Epithelial cell of proximal tubule (primary cell): Measurements from ENCODE around the gene COL9A3. TPM values are rescaled to one million over a fixed set of nuclear protein-coding genes. Genes with fewer than 3 reads are reported as not detected.
"Not testable (repeated sequence)": the region's sequence is repeated elsewhere in the genome, so short reads cannot be mapped to it uniquely, and the experiment has no call there.

Experiments used
- DNase-seq: peaks from one replicate; pipeline ENCODE4 v3.0.0-alpha.2; 2011; ENCODE audit warnings: low read depth
- H3K4me3 ChIP-seq: 2 replicates; pipeline ENCODE4 v1.5.1; 2011; ENCODE audit warnings: low read depth, mild to moderate bottlenecking, low read length
- total RNA-seq: library from RNA; depleted of rRNA; stranded (reverse); fragments of >200 nt; gene quantifications from 2 replicates; pipeline ENCODE4 v1.2.3, GENCODE V29; 2015
- TF ChIP-seq, protein P1 (sequence below): conservative IDR thresholded peaks from 2 replicates; pipeline ENCODE4 v1.5.1; 2012; ENCODE audit warnings: low read depth, mild to moderate bottlenecking, low read length

Gene COL9A3
- total RNA-seq, 1 donor from 2014 or later = 2.8 TPM

DNA sequence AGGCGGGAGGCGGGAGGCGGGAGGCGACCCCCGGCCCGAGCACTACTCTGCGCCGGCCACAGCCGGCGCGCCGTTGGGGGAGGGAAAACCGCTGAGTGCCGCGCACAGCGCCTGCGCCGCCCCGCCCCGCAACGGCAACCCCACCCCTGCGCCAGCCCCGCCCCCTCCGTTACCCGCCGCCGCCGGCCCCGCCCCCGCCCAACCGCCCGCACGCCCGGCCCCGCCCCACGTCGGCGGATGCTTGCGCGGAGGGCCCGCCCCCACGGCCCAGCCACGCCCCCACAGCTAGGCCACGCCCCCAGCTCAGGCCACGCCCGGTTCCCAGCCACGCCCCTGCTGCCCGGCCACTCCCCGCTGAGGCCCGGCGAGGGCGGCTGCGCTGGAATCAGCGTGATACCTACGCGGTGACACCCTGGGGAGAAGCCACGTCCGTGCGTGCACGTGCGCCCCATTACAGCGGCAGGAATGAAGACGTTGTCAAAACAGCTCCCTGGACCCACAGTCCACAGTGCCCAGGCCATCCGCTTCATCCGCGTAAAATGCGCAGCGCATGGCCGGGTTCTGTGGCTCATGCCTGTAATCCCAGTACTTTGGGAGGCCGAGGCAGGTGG is 45.0 kb downstream of the COL9A3 start, which contains the start of gene TCFL5:
TCFL5 (minus strand) TSS at position 97 of the 611 bp plus-strand sequence. CDS start 152 bp downstream, outside the sequence.
- no peak for DNase-seq
- peak within 1 kb of the TSS; percentile 50 for H3K4me3 ChIP-seq
- TF ChIP-seq, protein P1, sequence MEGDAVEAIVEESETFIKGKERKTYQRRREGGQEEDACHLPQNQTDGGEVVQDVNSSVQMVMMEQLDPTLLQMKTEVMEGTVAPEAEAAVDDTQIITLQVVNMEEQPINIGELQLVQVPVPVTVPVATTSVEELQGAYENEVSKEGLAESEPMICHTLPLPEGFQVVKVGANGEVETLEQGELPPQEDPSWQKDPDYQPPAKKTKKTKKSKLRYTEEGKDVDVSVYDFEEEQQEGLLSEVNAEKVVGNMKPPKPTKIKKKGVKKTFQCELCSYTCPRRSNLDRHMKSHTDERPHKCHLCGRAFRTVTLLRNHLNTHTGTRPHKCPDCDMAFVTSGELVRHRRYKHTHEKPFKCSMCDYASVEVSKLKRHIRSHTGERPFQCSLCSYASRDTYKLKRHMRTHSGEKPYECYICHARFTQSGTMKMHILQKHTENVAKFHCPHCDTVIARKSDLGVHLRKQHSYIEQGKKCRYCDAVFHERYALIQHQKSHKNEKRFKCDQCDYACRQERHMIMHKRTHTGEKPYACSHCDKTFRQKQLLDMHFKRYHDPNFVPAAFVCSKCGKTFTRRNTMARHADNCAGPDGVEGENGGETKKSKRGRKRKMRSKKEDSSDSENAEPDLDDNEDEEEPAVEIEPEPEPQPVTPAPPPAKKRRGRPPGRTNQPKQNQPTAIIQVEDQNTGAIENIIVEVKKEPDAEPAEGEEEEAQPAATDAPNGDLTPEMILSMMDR = no peak

DNA sequence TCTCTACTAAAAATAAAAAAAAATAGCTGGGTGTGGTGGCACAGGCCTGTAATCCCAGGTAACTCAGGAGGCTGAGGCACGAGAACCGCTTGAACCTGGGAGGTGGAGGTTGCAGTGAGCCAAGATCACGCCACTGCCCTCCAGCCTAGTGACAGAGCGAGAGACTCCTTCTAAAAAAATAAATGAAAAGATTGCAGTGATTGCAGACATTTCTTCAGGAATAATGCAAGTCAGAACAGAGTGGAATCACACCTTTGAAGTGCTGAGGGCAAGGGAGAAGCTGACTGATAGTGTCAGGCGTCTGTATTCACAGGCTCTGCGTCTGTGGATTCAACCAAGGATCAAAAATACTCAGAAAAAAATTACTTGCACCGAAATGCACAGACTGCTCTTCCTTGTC is 47.4 kb downstream of the COL9A3 start:
- TF ChIP-seq, protein P1 = no peak
- no peak for DNase-seq
- no peak overlapping the region for H3K4me3 ChIP-seq

DNA sequence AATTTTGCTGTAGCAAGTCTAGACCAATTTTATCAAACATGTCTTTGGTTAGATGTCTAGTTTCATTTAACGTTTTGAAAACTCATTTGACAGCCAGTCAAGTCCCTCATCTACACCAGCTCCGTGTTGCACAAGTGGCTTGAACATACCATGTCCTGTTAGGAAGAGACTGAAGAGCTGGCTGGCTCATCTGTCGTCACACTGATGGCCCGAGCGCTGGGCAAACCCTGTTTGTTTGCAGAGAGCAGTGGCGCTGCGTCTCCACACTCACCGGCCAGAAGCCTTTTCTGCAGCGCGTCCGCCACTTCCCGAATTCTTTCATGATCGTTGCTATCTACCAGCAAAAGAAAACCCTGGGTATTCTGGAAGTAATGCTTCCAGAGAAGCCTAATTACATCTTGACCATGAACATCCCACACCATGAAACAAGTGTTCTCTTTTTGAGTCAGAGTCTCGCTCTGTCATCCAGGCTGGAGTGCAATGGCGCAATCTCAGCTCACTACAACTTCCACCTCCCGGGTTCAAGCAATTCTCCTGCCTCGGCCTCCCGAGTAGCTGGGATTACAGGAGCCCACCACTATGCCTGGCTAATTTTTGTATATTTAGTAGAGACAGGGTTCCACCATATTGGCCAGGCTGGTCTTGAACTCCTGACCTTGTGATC is 55.5 kb downstream of the COL9A3 start:
- TF ChIP-seq, protein P1 = no peak
- H3K4me3 ChIP-seq = no peak overlapping the region
- no peak for DNase-seq

DNA sequence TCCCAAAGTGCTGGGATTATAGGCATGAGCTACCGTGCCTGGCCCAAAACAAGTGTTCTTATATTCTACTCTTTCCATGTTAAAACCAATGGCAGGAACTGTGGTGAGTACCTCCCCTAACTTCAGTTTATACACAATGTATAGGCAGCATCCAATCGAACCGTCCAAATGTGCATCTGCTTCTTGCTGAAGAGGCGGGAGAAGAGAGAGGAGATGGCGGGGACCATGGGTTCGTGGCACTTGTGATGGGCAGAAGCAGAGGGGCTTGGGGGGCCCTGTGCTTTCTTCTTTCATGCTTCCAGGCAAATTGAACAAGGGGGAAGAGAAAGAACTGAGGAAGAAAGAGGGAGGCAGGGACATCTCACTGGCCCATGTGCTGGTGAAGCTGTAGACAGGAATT is 56.0 kb downstream of the COL9A3 start:
- H3K4me3 ChIP-seq = no peak overlapping the region
- DNase-seq = no peak
- TF ChIP-seq, protein P1 = no peak

DNA sequence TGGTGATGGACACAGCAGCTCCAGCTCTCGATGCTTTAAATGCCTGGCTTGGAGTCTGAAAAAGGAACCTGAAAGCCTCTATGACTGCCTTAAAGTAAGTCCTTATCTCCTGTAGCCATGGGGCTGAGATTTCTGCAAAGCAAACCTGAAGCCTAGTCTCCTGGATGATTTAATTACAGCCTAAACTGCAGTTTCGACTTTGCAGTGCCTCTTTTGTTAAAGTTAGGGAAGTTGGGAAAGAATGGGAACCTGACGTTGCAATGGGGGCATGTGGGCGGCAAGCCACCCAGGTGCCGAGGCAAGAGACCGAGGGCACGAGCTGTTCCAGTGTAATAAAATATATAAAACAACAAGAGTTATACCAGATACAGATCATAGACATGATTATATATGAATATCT is 56.4 kb downstream of the COL9A3 start:
- DNase-seq = no peak
- no peak overlapping the region for H3K4me3 ChIP-seq
- TF ChIP-seq, protein P1 = no peak

DNA sequence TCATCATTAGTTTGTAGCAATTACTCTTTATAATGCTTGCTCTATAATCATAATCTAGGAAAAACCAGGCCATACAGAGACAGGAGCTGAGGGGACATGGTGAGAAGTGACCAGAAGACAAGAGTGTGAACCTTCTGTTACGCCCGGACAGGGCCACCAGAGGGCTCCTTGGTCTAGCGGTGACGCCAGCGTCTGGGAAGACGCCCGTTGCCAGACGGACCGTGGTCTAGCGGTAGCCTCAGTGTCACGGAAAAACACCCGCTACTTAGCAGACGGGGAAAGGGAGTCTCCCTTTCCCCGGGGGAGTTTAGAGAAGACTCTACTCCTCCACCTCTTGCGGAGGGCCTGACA is 56.8 kb downstream of the COL9A3 start:
- DNase-seq, H3K4me3 ChIP-seq: not testable (repeated sequence)
- TF ChIP-seq, protein P1 = peak; percentile 54

DNA sequence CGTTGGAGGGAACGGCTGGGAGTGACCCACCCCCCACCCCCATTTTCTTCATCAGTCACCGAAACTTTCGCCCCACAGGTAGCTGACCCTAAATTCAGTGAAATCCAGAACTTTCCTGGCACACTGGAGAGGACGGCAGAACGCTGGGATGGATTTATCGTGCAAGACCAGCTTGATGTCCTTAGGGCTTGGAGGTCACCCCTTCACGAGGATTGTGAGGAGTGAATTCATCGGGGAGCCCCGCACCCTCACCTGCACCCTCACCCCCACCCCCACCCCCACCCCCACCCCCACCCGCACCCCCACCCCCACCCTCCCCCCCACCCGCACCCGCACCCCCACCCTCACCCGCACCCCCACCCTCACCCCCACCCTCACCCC is 58.1 kb downstream of the COL9A3 start:
- no peak overlapping the region for H3K4me3 ChIP-seq
- DNase-seq = no peak
- TF ChIP-seq, protein P1 = no peak
